ENCODE measurements around the gene PGAP3.

The PGAP3 gene

GRCh38 chr17:39697961-39698360 lies 10.1 kb upstream of the PGAP3 start:
- no peak overlapping the region for H3K4me3 ChIP-seq (ENCODE audit: low read depth, low read length)
- TF ChIP-seq, protein P1, sequence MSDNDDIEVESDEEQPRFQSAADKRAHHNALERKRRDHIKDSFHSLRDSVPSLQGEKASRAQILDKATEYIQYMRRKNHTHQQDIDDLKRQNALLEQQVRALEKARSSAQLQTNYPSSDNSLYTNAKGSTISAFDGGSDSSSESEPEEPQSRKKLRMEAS (IDR thresholded peaks at IDR 0.05; ENCODE audit: low read depth, low read length), result no peak
- TF ChIP-seq MYC (IDR thresholded peaks at IDR 0.05; ENCODE audit: low read depth, low read length), result no peak
- TF ChIP-seq, protein P2, sequence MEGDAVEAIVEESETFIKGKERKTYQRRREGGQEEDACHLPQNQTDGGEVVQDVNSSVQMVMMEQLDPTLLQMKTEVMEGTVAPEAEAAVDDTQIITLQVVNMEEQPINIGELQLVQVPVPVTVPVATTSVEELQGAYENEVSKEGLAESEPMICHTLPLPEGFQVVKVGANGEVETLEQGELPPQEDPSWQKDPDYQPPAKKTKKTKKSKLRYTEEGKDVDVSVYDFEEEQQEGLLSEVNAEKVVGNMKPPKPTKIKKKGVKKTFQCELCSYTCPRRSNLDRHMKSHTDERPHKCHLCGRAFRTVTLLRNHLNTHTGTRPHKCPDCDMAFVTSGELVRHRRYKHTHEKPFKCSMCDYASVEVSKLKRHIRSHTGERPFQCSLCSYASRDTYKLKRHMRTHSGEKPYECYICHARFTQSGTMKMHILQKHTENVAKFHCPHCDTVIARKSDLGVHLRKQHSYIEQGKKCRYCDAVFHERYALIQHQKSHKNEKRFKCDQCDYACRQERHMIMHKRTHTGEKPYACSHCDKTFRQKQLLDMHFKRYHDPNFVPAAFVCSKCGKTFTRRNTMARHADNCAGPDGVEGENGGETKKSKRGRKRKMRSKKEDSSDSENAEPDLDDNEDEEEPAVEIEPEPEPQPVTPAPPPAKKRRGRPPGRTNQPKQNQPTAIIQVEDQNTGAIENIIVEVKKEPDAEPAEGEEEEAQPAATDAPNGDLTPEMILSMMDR (IDR thresholded peaks at IDR 0.05; ENCODE audit: low read depth, low read length), result no peak
- TF ChIP-seq POLR2A (IDR thresholded peaks at IDR 0.05; ENCODE audit: extremely low read depth, insufficient read length), result no peak
- no peak for DNase-seq (ENCODE audit: low read depth)

DNA sequence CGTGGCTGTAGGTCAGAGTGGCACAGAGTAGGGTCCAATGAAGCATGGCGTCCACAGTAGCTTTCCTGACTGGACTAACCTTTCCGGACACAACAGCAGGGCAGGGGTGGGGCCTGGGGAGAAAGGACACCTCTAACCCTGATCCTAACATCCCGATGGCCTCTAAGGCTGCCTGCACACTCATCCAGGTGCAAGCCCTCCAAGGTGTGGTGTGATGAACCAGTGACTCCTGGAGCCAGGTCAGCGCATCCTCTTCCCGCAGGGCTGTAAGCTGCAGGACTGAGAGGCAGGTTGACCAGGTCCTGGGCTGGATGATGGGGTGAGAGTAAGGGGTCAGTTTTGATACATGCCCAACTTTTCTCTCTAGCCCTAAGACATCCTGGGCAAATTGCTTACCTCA lies 8.9 kb upstream of the PGAP3 start:
- H3K4me3 ChIP-seq (ENCODE audit: low read depth, low read length), result no peak overlapping the region
- TF ChIP-seq, protein P2 (IDR thresholded peaks at IDR 0.05; ENCODE audit: low read depth, low read length), result no peak
- no peak for TF ChIP-seq POLR2A (IDR thresholded peaks at IDR 0.05; ENCODE audit: extremely low read depth, insufficient read length)
- TF ChIP-seq, protein P1 (IDR thresholded peaks at IDR 0.05; ENCODE audit: low read depth, low read length), result no peak
- TF ChIP-seq MYC (IDR thresholded peaks at IDR 0.05; ENCODE audit: low read depth, low read length), result no peak
- no peak for DNase-seq (ENCODE audit: low read depth)

DNA sequence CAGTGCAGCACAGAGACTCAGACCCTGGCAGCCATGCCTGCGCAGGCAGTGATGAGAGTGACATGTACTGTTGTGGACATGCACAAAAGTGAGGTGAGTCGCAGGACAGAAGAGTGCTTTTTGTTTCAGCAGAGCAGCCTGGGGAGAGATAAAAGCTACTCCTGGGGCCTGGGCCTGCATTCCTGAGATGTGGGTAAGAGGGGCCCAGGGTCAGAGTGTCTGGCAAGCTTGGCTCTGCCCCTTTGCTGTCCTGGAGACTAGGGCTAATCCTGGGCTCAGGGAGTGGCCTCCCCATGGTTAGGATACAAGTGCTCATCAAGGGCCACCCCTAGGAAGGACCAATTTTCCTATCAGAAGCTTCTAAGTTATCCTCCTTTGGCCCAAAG lies 7.2 kb upstream of the PGAP3 start:
- no peak for DNase-seq (ENCODE audit: low read depth)
- TF ChIP-seq, protein P1 (IDR thresholded peaks at IDR 0.05; ENCODE audit: low read depth, low read length), result no peak
- TF ChIP-seq MYC (IDR thresholded peaks at IDR 0.05; ENCODE audit: low read depth, low read length) (no peak), POLR2A (IDR thresholded peaks at IDR 0.05; ENCODE audit: extremely low read depth, insufficient read length) (no peak)
- TF ChIP-seq, protein P2 (IDR thresholded peaks at IDR 0.05; ENCODE audit: low read depth, low read length), result no peak
- H3K4me3 ChIP-seq (ENCODE audit: low read depth, low read length), result no peak overlapping the region

GRCh38 chr17:39694593-39694992 lies 6.7 kb upstream of the PGAP3 start:
- H3K4me3 ChIP-seq (ENCODE audit: low read depth, low read length), result no peak overlapping the region
- TF ChIP-seq, protein P2 (IDR thresholded peaks at IDR 0.05; ENCODE audit: low read depth, low read length), result no peak
- TF ChIP-seq, protein P1 (IDR thresholded peaks at IDR 0.05; ENCODE audit: low read depth, low read length), result no peak
- TF ChIP-seq MYC (IDR thresholded peaks at IDR 0.05; ENCODE audit: low read depth, low read length) (no peak), POLR2A (IDR thresholded peaks at IDR 0.05; ENCODE audit: extremely low read depth, insufficient read length) (no peak)

DNA sequence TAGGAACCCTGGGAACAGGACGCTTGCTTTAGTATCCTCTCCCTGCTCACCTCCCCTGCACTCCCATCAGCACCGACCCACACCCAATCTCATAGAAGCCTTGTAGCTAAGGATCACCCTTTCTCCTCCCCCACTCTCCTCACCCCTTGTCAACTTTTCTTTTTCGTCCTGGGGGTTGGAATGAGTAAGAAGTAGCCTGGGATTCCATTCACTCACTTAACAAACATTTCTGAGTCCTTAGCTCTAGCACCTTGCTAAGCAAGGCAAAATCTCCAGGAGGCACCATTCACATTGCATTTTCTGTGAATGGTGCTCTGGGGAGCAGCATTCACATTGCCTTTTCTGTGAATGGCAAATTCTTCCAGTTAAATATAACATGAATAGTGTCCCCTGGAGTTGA lies 1.1 kb upstream of the PGAP3 start:
- no peak for TF ChIP-seq MYC (IDR thresholded peaks at IDR 0.05; ENCODE audit: low read depth, low read length)
- TF ChIP-seq, protein P2 (IDR thresholded peaks at IDR 0.05; ENCODE audit: low read depth, low read length), result no peak
- TF ChIP-seq, protein P1 (IDR thresholded peaks at IDR 0.05; ENCODE audit: low read depth, low read length), result no peak
- TF ChIP-seq POLR2A (IDR thresholded peaks at IDR 0.05; ENCODE audit: extremely low read depth, insufficient read length), result no peak
- DNase-seq (ENCODE audit: low read depth), result no peak
- peak overlapping the region; percentile 82 for H3K4me3 ChIP-seq (ENCODE audit: low read depth, low read length)

More at GRCh38 chr17:39694593-39694992, 6.7 kb upstream of the PGAP3 start:
- no peak for DNase-seq (ENCODE audit: low read depth)

DNA sequence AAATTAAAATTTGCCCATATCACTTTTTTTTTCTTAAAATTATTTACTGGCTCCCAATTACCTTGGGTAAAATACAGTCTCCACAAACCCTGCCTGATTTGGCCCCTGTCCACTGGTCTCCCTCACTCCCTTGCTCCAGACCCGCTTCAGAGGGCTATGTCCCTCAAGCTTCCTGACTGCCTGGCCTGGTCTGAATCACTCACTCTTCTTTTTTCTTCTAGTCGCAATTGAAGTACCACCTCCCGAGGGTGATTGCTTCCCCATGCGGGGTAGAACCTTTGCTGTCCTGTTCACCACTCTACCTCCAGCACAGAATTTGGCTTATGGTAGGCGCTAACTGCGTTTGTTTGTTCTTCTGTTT lies 598 bp upstream of the PGAP3 start:
- no peak for DNase-seq (ENCODE audit: low read depth)
- H3K4me3 ChIP-seq (ENCODE audit: low read depth, low read length), result peak overlapping the region; percentile 82
- TF ChIP-seq, protein P1 (IDR thresholded peaks at IDR 0.05; ENCODE audit: low read depth, low read length), result no peak
- TF ChIP-seq POLR2A (IDR thresholded peaks at IDR 0.05; ENCODE audit: extremely low read depth, insufficient read length) (no peak), MYC (IDR thresholded peaks at IDR 0.05; ENCODE audit: low read depth, low read length) (no peak)
- TF ChIP-seq, protein P2 (IDR thresholded peaks at IDR 0.05; ENCODE audit: low read depth, low read length), result no peak
